CMK (cell line): ENCODE data around the gene NUAK2.

Source experiments
- DNase-seq: peaks from one replicate; pipeline ENCODE4 v3.0.0-alpha.2; 2010; ENCODE audit warnings: low read depth

The NUAK2 gene

DNA sequence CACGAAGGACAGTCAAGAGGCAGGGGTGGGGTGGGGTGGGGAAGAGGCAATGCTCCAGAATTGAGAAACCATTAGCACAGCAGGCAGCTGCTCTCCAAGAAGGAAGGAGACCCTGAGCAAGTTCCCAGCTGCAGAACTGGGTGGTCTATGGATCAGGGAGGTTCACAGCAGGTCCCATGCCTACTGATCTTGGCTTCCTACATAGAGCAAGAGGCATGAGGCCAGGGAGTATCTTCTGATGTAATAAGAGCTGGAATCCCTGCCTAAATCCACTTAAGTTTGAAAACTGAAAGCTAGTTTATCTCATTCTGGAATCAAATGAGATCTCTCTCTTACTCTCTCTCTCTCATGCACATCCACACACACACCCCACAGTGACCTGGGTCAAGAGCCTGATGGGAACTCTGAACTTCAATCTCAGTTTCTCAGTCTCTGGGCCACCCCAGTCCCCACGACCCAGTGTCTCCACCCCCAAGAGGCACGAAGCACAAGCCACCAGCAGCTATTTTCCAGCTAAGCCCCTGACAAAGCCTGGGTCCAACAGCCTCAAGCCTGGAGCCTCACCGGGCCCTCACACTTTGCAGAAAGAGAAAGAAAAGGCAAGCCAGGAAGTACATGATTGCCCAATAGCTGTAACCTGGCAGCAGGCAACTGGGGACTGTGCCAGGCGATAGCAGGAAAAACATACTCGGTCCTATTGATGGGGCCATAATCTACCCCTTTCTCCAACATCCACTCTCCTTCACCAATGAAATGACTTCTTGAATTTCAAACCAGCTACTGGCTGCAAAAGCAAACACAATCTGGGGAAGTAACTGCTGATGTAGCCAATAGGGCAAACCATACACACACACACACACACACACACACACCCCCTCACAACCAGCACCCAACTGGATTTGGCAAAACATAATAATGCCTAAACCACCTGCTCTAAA is 2.2 kb downstream of the NUAK2 start:
- DNase-seq: no peak

DNA sequence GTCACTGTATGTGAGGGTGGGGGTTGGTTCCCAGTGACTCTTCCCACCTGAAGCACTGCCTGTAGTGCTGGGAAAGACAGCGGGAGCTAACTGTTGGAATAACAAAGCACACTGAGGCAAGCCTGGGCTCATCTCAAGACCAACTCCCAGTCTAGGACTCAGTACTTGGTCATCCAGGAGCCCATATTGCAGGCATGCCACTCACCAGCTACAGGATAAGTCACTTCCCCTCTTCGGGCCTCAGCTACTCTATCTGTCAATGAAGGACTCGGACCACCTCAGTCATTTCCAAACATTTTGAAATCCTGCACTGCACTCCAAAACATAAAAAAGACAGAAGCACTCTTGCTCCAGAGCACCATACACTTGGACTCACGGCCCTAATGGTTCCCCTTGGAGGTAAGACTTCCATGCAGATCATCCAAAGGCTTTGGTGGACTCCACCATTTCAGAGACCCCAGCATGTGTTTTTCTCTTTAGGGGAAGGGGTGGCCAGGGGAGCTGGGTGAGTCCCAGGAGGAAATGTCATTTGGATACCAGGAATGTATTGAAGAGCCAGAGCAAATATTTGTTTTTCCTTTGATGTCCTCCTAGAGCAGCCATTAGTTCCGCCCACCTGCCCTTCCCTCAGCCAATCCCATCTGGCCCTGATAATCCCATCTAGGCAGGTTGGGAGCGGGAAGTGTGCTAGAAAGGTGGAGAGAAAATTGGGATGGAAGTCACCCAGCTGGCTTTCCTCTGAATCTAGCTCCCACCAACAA is 3.1 kb downstream of the NUAK2 start:
- DNase-seq: no peak

DNA sequence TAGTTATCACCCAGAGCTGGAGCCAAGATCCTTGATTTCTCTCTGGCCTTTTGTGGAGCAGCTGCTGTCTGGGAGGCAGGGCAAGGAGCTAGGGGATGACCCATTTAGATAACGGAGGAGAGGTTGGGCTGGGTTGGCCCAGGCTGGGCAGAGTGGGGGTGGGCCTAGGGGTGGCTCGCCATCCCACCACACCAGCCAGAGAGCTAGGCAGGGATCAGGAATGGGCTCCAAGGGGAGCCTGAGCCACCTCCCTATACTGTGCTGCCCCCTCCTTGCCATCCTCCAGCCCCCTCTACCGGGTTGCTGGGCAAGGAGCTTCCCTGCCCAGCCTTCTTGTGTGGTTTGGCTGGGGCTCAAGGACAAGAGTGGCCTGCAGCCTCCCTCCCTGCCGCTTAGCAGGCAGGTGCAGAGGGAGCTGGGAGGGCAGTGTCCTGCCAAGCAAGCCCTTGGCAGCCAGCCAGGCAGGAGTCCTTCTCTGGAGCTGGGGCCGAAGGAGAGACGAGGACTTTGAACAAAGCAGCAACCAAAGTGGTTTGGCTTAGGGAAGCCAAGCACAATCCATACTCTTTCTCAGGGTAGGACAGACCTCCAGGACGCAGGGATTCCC is 4.1 kb downstream of the NUAK2 start:
- no peak for DNase-seq

DNA sequence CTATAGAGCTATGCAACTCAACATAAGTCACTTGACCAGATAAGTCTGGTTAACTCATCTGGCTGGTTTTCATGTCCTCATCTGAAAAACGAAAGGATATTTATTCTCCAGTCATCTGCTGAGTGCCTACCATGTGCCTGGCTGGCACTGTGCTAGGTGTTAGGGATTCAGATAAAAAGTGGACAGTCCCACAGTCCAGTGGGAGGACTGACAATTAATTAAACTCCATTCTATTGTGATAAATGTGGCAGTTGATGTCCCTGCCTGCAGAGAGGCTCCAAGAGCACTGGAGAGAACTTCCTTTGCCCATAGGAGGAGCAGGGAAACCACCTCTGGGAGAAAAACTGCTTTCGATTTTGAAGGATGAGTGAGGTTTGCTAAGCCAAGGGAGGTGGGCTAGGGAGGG is 5.4 kb downstream of the NUAK2 start:
- no peak for DNase-seq

- DNase-seq: no peak
Measured at GRCh38 chr1:205315008-205315618, 6.4 kb downstream of the NUAK2 start.

DNA sequence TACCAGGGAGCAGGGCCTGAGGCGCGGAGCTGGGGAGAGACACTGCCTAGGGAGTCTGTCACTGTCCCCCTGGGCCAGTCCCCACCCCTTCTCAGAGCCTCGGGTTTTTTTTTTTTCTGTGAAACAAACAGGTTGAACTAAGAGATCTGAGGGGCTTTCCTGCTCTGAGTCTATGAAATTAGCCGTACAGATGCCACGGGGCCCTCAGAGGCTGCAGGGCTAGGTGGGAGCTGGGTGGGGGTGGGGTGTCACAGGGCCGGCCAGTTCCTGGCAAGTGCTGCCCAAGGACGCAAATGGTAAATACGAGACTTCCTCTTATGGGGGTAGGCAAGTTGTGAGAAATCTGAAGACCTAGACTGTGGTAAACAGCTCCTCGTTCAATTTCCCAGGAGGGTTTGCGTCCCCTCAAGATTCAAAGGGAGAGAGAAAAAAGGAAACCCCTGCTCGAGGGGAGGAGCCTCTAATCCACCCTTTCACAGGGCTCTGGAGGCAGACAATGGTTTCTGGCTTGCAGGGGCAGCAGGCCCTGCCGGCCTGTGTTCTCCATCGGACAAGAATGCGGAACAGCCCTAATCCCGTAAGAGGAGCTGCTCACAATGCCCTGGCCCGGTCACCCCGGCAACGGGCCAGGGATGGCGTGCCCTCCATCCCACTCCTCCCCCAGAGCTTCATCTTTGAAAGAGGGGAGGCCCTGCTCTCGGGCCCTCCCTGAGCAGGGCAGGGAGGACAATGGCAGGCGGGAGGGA is 7.8 kb downstream of the NUAK2 start:
- DNase-seq: no peak

- DNase-seq: no peak
Measured at GRCh38 chr1:205312866-205313562, 8.5 kb downstream of the NUAK2 start.

GRCh38 chr1:205310976-205311704 is 10.4 kb downstream of the NUAK2 start:
- DNase-seq: no peak

DNA sequence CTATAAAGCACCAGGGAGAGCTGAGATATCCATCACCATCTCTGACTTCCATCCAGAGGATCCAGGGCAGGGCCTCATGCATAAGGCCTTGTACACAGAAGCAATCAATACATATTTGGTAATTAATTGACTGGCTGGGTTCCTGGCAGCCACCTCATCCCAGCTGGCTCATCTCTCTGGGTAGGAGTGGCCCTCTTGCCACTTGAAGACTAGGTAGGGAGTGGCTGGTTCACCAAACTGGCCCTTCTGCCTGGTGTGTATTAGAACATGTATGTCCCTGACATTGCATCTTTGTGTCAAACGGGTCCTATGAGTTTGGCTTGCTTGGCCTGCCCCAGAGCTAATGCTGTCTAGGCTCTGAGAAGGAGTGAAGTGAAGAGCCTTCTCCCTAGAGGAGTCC is 11.8 kb downstream of the NUAK2 start:
- no peak for DNase-seq

DNA sequence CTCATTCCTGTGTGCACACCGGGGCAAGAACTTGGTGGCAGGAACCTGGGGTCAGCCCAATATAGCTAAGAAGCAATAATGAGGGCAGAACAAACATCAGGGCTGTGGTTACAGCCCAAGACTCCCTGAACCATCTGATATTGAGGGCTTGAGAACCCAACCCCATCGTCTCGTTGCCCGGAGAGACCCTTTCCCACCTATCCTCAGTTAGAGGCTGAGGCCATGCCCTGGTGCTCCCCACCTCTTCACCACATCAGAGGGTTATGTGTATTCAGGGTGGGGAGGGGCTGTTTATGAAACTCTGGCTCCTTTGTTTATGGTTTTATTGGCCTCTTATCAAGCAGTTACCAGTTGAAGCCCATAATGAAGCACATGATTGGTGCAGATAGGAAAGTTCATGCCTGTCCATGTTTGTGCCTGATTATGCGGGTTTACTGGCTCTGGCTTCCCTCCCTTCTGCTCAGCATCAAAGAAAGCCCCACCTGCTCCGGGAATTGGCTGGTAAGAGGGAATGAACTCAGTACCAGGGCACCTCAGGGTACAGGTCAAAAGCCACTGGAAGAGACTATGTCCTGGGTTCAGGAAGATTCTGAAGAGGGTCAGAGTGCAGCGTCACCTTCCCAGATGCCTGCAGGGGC is 14.5 kb downstream of the NUAK2 start:
- no peak for DNase-seq

DNA sequence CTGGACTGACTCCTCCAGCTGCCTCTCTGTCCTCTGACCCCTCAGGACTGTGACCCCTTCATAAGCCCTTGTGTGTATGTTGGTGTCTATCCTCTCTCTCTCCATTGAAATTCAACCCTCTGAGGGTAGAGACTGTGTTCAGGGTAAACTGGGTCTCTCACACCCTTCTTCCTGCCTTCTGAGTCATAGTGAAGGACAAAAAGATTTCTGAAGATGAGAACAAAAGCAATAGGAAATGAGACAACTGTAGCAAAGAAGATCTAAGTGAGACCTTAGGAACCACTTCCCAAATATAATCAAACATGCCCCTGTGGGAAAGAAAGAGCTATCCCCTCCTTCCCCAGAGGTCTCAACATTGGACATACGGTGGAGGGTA is 16.9 kb downstream of the NUAK2 start:
- DNase-seq: no peak

- DNase-seq: no peak
Measured at GRCh38 chr1:205304046-205304694, 17.4 kb downstream of the NUAK2 start.

DNA sequence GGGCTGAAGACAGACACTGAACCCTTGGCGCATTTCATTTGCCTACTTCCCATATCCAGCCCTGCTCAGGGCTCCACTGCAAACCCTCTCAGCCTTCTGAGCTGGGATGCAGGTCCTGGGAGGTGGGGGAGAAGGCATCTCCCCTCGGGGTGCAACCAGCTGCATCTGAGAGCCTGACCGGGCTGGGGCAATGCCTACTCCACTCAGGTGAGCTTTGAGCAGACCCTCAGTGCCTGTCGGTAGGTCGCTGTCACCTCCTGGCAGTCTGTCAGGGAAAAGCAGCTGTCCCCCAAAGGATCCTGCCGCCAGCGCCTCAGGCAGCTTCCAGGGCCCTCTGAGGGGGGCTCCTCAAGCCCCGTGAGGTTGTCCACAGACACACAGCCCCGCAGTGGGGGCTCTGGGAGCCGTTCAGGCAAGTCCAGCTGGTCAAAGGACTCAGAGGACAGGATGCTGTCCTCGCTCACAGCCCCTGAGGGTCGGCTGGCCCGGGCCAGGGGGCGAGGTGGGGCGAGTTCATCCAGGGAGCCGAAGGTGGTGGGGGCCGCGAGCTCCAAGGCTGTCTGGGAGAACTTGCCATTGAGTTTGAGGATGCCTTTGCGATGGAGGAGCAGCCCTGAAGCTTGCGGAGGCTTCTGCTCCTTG is 18.2 kb downstream of the NUAK2 start:
- DNase-seq: no peak

GRCh38 chr1:205301842-205302588 is 19.5 kb downstream of the NUAK2 start:
- DNase-seq: no peak

GRCh38 chr1:205301205-205301821 is 20.2 kb downstream of the NUAK2 start:
- no peak for DNase-seq

- no peak for DNase-seq
Measured at GRCh38 chr1:205300149-205300548, 21.4 kb downstream of the NUAK2 start.

DNA sequence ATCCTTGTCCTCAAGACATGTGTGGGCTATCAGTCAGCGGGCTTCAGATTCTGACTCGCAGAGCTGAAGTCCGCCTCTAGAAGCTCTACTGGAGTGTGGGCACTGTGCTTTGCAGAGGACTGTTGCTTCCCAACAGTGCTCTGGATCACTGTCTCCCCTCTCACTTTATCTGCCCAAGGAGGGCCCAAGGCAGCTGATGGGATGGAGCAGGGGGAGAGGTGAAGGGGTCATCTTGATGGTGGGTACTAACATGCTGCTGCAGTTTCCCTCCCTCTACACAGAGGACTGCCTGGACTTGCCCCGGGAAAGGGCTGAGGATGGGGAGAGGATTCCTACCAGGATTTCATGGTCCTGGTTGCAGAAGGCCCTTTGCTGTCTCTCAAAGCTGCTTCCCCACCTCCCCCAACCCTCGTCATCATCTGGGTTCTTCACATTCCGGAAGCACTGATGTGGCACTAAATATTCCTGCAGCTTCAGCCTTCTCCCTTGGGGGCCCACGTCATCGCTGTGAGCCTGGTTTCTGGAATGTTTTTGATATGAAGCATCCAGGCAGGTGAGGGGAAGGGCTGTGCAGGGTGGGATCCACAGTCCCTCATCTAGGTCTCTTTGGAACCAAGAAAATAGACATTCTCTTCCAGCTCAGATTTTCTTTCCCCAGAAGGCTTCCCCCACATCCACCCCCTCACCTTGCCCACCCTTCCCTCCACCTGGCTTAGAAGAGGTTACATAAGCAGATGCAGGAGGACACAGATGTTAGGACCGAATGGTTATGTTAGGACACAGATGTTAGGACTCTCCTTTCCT is 23.2 kb downstream of the NUAK2 start:
- no peak for DNase-seq
